Embryonic facial prominence (tissue), 1 donor: Measurements from ENCODE around the gene UGT1A9.
"Not testable (repeated sequence)": the region's sequence is repeated elsewhere in the genome, so short reads cannot be mapped to it uniquely, and the experiment has no call there.

Experiments used
- DNase-seq: peaks from one replicate; pipeline ENCODE4 v3.0.0-alpha.2; 2016; ENCODE audit errors: extremely low spot score

Gene UGT1A9

DNA sequence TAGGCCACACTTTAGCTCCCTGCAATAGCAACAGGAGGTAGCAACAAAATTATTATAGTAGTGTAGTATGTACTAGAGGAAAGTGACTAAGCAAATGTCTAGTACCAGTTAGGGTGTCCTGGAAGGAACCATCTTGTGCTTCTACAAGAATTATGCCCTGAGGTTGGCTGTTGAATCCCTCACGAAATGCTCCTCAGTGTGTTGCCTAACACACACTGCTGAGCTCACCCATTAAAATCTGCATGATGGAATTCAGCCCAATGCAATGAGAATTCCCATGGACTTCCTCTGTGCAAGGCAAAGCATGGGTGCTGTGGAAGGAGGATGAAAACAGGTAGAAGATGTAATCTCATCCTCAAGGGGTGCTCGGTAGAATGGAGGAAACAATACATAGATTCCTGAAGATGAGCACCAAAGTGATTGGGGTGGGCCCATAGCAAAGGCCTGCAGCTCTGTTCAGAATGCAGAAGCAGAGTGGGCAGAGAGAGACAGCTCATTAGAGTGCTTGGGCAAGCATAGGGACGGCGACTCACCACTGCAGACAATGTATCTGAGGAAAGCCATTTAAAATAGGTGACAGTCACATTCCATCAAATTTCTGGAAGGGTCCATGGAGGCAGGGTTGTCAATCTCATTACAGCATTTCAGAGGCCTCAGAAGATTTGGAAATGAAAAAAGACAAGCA lies 8.8 kb downstream of the UGT1A9 start:
- no peak for DNase-seq

DNA sequence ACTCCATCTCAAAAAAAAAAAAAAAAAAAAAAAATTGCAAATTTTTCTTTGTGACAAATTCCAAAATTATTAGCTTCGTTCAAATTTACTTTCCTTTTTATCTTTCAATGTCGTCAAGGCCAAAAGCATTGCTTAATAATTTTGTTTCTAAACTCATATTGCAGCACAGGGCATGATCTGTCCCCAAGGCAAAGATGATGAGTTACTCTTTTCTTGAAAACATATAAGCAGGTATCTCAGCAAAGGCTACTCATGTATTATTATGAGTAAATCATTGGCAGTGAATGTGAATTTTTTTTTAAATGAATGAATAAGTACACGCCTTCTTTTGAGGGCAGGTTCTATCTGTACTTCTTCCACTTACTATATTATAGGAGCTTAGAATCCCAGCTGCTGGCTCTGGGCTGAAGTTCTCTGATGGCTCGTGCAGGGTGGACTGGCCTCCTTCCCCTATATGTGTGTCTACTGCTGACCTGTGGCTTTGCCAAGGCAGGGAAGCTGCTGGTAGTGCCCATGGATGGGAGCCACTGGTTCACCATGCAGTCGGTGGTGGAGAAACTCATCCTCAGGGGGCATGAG lies 9.9 kb downstream of the UGT1A9 start, which contains the start of gene UGT1A7:
Gene UGT1A7 (plus strand): TSS at position 381 of the 579 bp plus-strand sequence. CDS start 37 bp downstream, at position 418.
- no peak for DNase-seq

DNA sequence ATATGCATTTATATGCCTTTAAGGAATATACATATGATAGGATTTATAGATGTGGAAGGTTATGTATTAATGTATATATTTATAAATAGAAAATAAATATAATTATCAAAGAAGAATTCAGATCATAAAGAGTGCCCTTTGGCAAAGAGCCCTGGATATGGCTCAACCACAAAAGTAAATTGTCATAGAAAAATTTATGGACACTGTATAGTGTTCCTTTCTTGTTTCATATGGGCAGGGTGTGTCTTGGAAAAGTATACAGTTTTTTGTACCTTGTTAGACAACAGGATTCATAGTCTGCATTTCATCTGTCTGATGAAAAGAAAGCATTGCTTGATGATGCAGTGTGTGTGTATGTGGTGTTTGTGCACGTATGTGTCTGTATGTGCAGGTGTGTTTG lies 12.9 kb downstream of the UGT1A9 start:
- no peak for DNase-seq

DNA sequence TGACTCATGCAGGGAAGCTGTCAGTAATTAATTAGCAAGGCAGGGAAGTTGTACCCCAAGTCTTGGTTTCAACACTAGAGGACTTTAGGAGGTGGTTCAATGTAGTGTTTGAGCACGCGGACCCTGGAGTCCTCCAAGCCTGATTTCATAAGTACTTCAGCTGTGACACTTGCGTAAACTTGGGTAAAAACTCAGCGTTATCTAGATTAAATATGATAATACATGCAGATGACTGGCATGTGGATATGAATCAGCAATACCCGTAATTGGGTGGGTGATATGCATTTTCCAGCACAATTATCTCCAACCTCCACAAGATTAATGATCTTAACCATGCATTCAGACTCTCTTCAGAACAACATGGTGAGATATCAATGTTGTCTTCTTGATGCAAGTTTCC lies 15.2 kb downstream of the UGT1A9 start:
- DNase-seq, result no peak

DNA sequence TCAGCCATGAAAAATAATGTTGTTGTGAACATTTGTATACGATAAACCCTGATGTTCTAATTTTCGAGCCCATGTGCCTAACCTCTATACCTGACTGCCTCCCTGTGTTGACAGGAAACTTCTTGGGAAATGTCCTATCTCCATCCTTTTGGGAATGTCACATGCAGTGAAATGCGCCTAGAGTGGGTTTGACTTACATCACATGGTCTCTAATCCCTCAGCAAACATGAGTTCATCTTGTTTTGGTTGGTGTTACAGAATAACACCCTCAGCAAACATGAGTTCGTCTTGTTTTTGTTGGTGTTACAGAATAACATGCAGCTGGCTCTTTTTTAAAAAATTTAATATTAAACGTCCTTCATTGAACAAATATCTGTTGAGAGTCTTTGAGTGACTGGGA lies 16.6 kb downstream of the UGT1A9 start:
- DNase-seq, result no peak

DNA sequence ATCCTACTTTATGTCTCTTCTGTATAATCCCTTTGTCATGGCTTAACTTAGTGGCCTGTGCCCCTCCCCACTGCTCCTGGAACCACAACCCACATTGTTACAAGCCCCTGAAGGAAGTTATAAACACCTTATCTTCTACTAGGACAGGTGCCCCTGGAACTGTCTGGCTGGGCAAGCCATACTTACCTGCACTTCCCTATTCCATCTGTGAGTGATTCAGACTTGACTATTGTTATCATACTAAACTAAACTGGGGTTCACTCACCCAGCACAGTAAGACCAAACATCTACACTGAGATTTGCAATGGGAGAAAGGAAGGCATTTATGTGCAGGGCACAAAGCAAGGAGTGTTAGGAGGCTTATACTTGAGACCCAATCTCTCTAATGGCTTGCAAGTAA lies 17.3 kb downstream of the UGT1A9 start:
- DNase-seq, result no peak

DNA sequence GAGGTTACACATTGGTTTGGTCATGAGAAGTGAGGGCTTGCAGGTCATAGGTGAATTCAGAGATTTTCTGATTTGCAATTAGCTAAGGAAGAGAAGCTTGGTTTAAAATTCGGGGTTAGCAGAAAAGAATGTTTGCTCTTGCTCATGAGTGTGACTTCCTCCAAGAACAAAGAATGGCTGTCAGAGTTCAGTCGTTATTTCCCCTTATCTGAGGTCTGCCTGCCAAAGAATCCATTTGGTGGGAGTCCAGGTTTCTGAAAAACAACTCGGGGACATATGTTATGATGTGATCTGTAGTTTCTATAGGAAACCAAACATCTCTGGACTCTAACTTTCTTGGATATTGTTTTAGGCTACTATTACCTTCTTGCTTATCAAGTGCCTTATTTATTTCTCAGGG lies 17.8 kb downstream of the UGT1A9 start:
- no peak for DNase-seq

DNA sequence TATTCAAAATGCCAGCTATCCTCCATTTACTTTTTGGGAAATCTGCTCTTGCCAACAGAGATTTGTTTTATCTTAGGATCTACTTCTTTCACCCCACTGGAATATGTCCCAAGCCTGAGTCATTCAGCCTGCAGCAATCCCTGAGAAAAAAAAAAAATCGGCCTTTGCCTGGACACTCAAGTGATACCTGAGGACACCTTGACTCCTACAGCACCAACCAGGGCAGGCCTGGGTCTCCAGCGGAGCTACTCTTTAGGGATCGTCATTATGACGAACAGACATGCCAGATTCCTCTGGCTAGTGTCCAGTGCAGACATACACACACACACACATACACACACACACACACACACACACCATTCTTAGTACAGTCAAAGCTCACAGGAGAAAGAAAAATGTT lies 18.7 kb downstream of the UGT1A9 start:
- DNase-seq, result no peak

DNA sequence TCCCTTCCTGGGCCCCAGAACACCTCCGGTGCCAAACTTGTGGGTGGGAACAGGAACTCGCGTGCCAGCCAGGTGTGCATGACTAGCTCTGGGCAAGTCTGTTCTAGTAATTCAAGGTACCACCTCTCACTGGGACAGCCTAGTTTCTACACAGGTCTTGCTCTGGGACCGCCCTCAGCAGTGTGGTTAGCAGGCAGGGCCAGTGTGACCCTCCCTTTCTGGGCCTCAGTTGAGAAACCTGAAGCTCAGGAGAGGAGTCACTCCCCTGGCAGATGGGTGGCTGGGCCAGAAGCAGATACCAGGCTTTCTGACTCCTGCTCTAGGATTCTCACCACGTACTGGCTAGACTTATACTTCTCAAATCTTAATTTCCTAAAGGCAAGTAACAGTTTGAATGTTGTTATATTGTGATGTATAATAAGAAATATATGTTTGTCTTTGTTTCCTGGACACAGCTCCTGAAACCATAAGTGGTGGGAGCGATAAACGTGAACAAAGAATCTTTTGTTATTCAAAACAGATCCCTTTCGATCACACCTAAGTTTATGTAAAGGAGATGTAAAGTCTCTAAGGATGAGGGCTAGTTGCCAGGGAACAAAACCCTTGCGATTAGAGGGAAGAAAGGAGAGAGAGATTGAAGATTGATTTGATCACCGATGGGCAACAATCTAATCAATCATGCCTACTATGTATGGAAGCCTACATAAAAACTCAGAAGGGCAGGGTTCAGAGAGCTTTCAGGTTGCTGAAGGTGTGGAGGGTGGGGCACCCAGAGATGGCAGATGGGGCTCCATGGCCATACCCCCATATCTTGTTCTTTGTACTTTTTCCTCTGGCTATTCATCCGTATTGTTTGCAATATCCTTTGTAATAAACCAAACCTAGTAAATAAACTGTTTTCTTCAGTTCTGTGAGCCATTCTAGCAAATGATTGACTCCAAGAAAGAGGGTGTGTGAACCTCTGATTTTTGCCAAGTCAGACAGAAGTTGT lies 20.0 kb downstream of the UGT1A9 start:
- no peak for DNase-seq

DNA sequence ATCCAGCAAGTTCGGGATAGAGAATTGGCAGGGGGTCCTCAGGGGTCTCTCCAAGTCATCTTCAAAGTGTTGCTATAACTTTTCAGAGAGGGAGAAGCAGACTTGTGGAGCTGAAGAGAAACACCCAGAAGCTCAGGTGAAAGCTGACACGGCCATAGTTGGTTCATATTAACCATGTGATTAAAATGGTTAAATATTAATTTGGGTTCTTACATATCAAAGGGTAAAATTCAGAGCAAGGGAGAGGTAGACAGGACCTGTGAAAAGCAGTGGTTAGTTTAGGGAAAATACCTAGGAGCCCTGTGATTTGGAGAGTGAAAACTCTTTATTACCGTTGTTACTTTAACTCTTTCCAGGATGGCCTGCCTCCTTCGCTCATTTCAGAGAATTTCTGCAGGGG lies 20.9 kb downstream of the UGT1A9 start, which contains the start of gene UGT1A6:
Gene UGT1A6 (plus strand): TSS at position 243 of the 400 bp plus-strand sequence. CDS start 115 bp downstream, at position 358.
- DNase-seq, result no peak

DNA sequence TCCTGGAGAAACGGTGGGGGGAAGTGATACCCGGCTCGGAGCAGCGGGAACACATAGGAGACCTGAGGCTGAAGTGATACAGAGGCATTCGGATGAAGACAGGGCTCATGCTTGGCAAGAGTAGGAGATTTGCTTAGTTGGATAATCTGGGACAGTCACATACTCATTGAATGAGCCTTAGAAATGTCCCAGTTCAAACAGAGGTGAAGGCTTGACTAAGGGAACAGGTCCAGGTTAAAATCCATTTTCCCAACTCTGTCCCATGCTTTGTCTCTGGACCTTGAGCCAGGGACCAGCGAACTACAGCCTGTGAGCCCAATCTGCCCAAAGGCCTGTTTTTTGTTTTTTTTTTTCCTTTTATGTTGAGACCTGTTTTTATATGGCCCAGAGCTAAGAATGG lies 22.3 kb downstream of the UGT1A9 start:
- no peak for DNase-seq

DNA sequence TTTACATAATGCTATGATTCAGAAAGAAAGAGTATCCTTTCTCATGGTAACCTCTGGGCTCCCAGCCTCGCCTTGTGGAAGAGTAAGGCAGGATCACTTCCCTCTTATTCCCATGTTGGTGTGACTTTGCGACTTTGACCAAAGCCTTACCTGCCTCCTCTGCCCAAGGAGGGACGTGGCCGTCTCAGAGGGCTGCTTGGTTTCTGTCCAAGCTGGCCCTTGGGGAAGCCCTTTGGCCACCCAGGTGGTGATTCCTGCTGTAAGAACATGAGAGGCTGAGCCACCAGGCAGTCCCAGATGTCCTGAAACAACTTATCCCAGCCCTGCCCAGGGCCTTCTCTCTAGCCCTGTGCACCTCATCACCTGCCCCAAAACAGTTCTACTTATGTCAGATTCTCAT lies 27.0 kb downstream of the UGT1A9 start:
- DNase-seq, result no peak

DNA sequence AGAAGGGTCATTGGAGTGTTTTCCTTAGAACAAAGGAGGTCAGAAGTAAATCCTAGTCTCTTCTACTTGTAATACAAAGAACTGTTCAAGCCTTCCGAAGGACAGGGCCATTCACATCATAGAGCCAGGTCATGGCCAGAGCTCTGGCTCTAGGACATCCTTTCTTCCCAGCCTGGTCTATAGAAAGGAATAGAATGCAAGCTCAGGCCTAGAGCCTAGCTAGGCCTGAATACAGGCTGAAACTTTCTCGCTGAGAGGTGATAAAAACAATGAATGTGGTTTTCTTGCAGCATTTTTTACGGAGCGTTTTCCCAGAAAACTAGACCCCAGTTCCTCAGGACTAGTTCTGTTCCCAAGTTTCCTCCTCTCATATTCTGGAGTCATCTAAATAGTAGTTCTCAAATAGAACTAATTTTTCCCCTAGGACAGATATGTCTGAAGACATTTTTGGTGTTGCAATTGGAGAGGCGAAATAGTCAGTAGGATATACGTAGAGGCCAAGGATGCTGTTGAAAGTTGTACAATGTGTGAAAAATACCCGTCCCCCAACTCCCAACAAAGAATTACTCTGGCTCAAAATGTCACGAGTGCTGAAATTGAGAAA lies 27.8 kb downstream of the UGT1A9 start:
- no peak for DNase-seq

DNA sequence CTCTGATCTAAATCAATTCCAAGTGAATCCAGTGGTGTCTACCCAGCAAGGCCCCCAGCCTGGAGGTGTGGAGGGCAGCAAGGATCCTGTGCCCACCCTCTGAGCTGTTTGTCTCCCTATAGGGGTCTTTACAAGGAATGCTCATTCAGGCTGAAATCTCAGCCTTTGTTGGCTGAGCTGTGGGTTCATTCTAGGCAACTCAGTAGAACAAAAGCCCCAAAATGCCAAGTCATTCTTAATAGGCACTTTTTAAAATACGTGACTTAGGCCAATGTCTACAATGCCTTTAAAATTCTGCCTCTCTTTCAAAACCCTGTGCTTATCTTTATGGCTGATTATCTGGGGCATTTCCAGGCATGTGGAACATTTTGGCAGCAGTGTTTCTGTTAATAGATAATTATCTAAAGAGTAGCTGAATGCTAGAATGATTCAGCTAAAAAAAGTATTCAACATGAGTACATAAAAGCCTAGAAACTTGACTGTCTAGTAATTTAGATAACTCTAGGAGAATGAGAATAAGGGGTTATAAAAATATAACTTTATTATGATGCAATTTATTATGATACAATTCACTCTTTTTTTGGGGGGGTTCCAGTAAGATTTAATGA lies 28.4 kb downstream of the UGT1A9 start:
- no peak for DNase-seq

DNA sequence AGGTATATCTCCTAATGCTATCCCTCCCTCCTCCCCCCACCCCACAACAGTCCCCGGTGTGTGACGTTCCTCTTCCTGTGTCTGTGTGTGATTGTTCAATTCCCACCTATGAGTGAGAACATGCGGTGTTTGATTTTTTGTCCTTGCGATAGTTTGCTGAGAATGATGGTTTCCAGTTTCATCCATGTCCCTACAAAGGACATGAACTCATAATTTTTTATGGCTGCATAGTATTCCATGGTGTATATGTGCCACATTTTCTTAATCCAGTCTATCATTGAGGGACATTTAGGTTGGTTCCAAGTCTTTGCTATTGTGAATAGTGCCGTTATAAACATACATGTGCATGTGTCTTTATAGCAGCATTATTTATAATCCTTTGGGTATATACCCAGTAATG lies 29.1 kb downstream of the UGT1A9 start:
- not testable (repeated sequence) for DNase-seq

DNA sequence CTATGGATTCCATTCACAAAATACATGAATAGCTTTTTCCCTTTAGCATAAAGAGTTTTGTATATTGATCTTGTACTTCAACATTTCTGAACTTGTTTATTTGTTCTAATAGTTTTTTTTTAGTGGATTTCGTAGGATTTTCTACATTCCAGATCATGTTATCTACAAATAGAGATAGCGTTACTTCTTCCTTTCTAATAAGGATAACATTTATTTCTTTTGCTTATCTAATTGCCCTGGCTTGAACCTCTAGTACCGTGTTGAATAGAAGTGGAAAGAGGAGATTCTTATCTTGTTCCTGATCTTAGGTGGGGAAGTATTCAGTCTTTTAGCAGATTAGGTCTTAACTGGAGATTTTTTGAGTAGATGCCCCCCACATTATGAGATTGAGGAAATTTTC lies 30.5 kb downstream of the UGT1A9 start:
- DNase-seq, result no peak

DNA sequence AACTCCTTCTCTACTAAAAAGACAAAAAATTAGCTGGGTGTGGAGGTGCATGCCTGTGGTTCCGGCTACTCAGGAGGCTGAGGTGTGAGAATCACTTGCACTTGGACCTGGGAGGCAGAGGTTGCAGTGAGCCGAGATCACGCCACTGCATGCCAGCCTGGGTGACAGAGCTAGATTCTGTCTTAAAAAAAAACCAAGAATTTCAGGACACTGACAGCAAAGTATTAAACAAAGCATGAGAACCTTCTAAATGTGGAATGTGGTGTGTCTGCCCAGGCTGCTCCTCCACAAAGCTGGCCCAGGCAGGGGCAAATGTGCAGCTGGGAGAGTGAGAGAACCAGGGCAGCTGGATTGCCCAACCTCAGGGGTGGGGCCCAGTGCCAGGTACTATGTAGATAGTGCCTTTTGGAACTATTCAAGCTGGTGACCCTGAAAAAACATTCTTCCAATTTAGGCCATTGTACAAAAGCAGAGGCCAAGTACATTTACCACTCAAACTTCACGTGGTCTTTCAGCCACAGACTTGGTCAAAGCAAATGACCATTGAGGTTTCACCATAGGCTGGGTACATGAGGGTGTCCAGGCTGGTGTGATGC lies 34.3 kb downstream of the UGT1A9 start:
- no peak for DNase-seq

DNA sequence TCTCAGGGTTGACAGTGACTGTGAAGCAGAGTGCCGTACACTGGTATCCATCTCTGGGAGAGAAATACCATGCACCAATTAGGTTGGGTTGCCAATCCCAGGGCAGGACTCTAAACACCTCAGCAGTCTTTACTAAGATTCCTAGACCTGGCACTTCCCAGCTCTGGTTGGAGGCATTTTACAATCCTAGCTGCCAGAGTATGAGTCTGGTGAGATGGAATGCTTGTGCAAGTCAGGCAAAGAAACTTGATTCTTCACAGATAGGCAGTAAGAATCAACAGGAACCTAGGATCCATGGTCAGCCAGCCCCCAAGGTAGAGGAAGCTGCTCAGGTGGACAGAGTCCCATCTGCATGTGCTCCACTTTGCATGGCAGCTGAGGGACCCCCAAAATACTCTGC lies 35.0 kb downstream of the UGT1A9 start:
- no peak for DNase-seq

DNA sequence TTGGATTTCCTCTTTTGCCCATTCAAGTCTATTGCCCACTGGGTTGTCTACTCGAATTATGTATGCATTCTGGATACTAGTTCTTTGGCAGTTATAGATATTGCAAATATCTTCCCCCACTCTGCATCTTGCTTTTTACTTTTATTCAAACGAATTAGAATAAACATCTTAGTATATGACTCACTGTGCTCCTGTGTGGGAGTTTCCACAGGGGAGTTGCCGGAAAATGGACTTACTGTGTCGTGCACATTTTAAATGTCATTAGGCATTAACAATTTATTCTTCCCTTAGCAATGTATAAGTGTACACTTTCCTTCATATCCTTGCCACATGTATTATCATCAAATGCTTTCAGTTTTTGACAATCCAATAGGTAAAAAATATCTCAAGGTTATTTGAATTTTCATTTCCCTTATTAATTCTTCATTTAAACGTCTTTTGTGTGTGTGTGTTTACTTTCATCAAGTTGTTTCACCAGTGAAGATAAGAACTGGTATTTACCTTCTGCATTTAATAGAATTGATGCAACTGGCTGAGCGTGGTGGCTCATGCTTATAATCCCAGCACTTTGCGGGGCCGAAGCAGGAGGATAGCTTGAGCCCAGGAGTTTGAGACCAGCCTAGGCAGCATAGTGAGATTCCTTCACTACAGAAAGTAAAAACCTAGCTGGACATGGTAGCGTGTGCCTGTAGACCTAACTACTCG lies 36.4 kb downstream of the UGT1A9 start:
- no peak for DNase-seq

DNA sequence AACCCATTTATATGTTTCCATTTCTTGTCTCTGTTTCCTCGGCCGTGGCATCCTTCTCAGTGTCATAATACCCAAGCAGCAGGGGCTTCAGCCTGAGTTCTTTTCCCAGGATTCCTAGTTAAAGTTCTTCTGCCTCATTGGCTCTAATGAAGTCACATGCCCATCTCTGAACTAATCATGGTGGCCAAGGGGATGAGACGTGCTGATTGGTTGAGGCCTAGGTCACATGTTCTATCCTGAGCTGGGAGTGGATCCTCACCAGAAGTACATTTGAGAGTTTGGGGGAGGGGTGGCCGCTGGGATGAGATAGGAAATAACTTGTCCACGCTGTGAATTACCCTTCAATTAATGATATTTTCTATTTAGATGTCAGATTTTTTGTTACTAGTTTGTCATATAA lies 37.2 kb downstream of the UGT1A9 start:
- no peak for DNase-seq
